NCI-H774 (cell line): ENCODE measurements around the gene TNPO3.

Source experiments
- DNase-seq: peaks from one replicate; lab custom pipeline; 2025; lab: John Stamatoyannopoulos, UW

Gene TNPO3

GRCh38 chr7:128906766-128907559 is 147.9 kb downstream of the TNPO3 start:
- DNase-seq: no peak

GRCh38 chr7:128906001-128906765 is 148.7 kb downstream of the TNPO3 start:
- DNase-seq: no peak

DNA sequence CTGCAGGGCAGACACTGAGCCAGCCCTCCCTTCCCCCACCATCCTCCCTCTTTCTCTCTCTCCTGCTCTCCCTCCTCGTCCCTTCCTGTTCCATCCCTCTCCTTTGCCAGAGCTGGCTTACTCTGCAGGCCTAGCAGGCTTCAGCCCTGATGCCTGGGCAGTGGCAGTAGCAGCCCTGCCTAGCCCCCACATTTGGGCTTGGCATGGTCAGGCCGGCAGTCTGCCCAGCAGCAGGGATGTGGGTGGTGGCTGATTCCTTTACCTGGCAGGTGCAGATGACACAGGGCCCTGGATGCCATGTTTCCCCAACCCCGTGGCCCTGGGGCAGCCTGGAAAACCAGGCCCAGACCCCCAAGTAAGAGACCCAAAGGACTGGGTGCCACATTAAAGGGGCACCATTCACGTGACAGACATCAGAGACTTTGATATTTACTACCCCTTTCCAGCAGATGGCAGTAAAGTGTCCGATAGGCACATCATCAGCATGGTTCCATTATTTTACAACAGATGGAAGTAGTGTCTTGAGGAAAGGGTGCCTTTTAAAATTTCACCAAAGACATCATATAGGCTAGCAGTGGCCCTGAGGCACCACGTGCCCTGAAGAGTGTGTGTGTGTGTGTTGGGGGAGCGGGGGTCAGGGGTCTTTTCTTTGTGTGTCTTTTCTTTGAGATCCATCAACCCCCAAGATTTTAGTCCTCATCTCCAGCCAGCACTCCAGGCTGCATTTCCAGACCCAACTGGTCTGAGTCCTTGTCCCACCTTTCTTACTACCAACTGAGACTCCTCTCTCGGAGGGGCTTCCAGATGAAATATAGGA is 150.3 kb downstream of the TNPO3 start:
- peak; percentile 42 for DNase-seq
